CD1c-positive myeloid dendritic cell (primary cell): ENCODE measurements around the gene ACSL6.

ENCODE experiments used
- DNase-seq: peaks from one replicate; pipeline ENCODE4 v3.0.0-alpha.2; 2016; ENCODE audit errors: extremely low spot score

ACSL6 gene

GRCh38 chr5:132017316-132017715 lies 5.9 kb upstream of the ACSL6 start:
- DNase-seq: no peak

- no peak for DNase-seq
These were observed 5.3 kb upstream of the ACSL6 start for GRCh38 chr5:132016721-132017250.

- no peak for DNase-seq
These were observed 2.3 kb upstream of the ACSL6 start for GRCh38 chr5:132013711-132014110.

- DNase-seq: no peak
These were observed 1.7 kb upstream of the ACSL6 start for GRCh38 chr5:132013006-132013689.

GRCh38 chr5:132012371-132013005 lies 1.0 kb upstream of the ACSL6 start:
- no peak for DNase-seq

GRCh38 chr5:132010989-132011621 lies 353 bp downstream of the ACSL6 start:
- DNase-seq: no peak

- DNase-seq: no peak
These were observed 841 bp downstream of the ACSL6 start for GRCh38 chr5:132010645-132010988.

- DNase-seq: no peak
These were observed 1.6 kb downstream of the ACSL6 start for GRCh38 chr5:132009706-132010405.

- DNase-seq: no peak
These were observed 2.3 kb downstream of the ACSL6 start for GRCh38 chr5:132008961-132009680.

- DNase-seq: no peak
These were observed 3.3 kb downstream of the ACSL6 start for GRCh38 chr5:132008163-132008473.

GRCh38 chr5:132007399-132008162 lies 3.9 kb downstream of the ACSL6 start:
- peak; percentile 80 for DNase-seq

GRCh38 chr5:132006331-132007120 lies 4.9 kb downstream of the ACSL6 start:
- no peak for DNase-seq

GRCh38 chr5:132005591-132005990 lies 5.9 kb downstream of the ACSL6 start:
- no peak for DNase-seq

- no peak for DNase-seq
These were observed 7.5 kb downstream of the ACSL6 start for GRCh38 chr5:132003982-132004381.

- DNase-seq: no peak
These were observed 8.2 kb downstream of the ACSL6 start for GRCh38 chr5:132003170-132003744.

GRCh38 chr5:132002757-132003156 lies 8.7 kb downstream of the ACSL6 start:
- no peak for DNase-seq

- no peak for DNase-seq
These were observed 9.6 kb downstream of the ACSL6 start for GRCh38 chr5:132001647-132002561.

GRCh38 chr5:132000677-132001453 lies 10.6 kb downstream of the ACSL6 start:
- DNase-seq: no peak
